KG1 (cell line): ENCODE results near the gene PLIN3.
"Not testable (repeated sequence)": the region's sequence is repeated elsewhere in the genome, so short reads cannot be mapped to it uniquely, and the experiment has no call there.

Experiments
- DNase-seq: peaks from one replicate; lab custom pipeline; 2025; lab: John Stamatoyannopoulos, UW

Gene PLIN3

GRCh38 chr19:4811328-4812131, 55.9 kb downstream of the PLIN3 start:
- DNase-seq: peak; percentile 48

GRCh38 chr19:4807188-4807587, 60.3 kb downstream of the PLIN3 start:
- DNase-seq: peak; percentile 29

- DNase-seq: no peak
These were observed 61.1 kb downstream of the PLIN3 start for GRCh38 chr19:4806384-4806783.

- not testable (repeated sequence) for DNase-seq
These were observed 62.3 kb downstream of the PLIN3 start for GRCh38 chr19:4805140-4805539.

- DNase-seq: peak; percentile 24
These were observed 63.5 kb downstream of the PLIN3 start for GRCh38 chr19:4803736-4804695.

- no peak for DNase-seq
These were observed 64.8 kb downstream of the PLIN3 start for GRCh38 chr19:4802711-4803110.

GRCh38 chr19:4801085-4801619, 66.3 kb downstream of the PLIN3 start:
- DNase-seq: no peak

GRCh38 chr19:4800591-4801081, 66.8 kb downstream of the PLIN3 start:
- no peak for DNase-seq

- DNase-seq: no peak
These were observed 72.1 kb downstream of the PLIN3 start for GRCh38 chr19:4795400-4795799.

- DNase-seq: no peak
These were observed 72.5 kb downstream of the PLIN3 start for GRCh38 chr19:4794971-4795370.

- DNase-seq: not testable (repeated sequence)
These were observed 74.2 kb downstream of the PLIN3 start for GRCh38 chr19:4793278-4793677.

GRCh38 chr19:4792866-4793195, 74.6 kb downstream of the PLIN3 start:
- not testable (repeated sequence) for DNase-seq

GRCh38 chr19:4792019-4792865, 75.2 kb downstream of the PLIN3 start:
- not testable (repeated sequence) for DNase-seq

GRCh38 chr19:4791183-4792018, 76.1 kb downstream of the PLIN3 start, which contains the start of gene FEM1A:
Gene FEM1A, plus strand, starts transcription at chr19:4791734. Its CDS starts 121 bp downstream, at chr19:4791855.
- DNase-seq: peak; percentile 100
